WTC11 (cell line): ENCODE data around the gene SCO1. TPM values are rescaled to one million over a fixed set of nuclear protein-coding genes. Genes with fewer than 3 reads are reported as not detected.
"Not testable (repeated sequence)": the region's sequence is repeated elsewhere in the genome, so short reads cannot be mapped to it uniquely, and the experiment has no call there.

Experiments used
- ATAC-seq: fragments of 200-7000 bp; cut with Tn5 transposase; 2 replicates; pipeline ENCODE4 v1.10.0; 2021; ENCODE audit warnings: mild to moderate bottlenecking, moderate library complexity
- CTCF ChIA-PET: fragments of 300-600 bp; sonication (Branson Sonifier 250); formaldehyde crosslinking; loops from one replicate; lab custom pipeline; 2021; ENCODE audit warnings: antibody characterized with exemption; lab: Charles Lee
- POLR2A ChIA-PET: fragments of 350-600 bp; sonication (Branson Sonifier 250); formaldehyde crosslinking; loops from one replicate; lab custom pipeline; 2021; ENCODE audit warnings: antibody characterized with exemption; lab: Charles Lee
- DNase-seq: peaks from one replicate; pipeline ENCODE4 v3.0.0; 2021; ENCODE audit warnings: low spot score
- H3K27ac Mint-ChIP-seq: 2 replicates; pipeline ENCODE4 v1.8.0; 2021; ENCODE audit warnings: mixed read lengths
- H3K27me3 Mint-ChIP-seq: 2 replicates; pipeline ENCODE4 v1.8.0; 2021; ENCODE audit warnings: low read depth, mild to moderate bottlenecking, moderate library complexity, mixed read lengths
- H3K36me3 Mint-ChIP-seq: 2 replicates; pipeline ENCODE4 v1.8.0; 2021; ENCODE audit warnings: mixed read lengths
- H3K4me1 Mint-ChIP-seq: 2 replicates; pipeline ENCODE4 v1.8.0; 2022; ENCODE audit warnings: mixed read lengths
- H3K4me3 Mint-ChIP-seq: 2 replicates; pipeline ENCODE4 v1.8.0; 2021; ENCODE audit warnings: mild to moderate bottlenecking, moderate library complexity, mixed read lengths
- H3K9me3 Mint-ChIP-seq: 2 replicates; pipeline ENCODE4 v1.8.0; 2021; ENCODE audit warnings: mixed read lengths
- ATF1 ChIP-seq: sonication (generic); formaldehyde crosslinking; IDR thresholded peaks from 2 replicates; pipeline ENCODE4 v1.8.1; 2023; ENCODE audit warnings: mild to moderate bottlenecking, moderate library complexity, missing genetic modification reagents
- CREB1 ChIP-seq: sonication (generic); formaldehyde crosslinking; IDR thresholded peaks from 2 replicates; pipeline ENCODE4 v1.8.0; 2023; ENCODE audit warnings: mild to moderate bottlenecking, missing genetic modification reagents
- E2F4 ChIP-seq: sonication (generic); formaldehyde crosslinking; IDR thresholded peaks from 2 replicates; pipeline ENCODE4 v1.8.1; 2022; ENCODE audit warnings: low read depth, mild to moderate bottlenecking, moderate library complexity, missing genetic modification reagents, borderline replicate concordance
- ELF4 ChIP-seq: sonication (generic); formaldehyde crosslinking; IDR thresholded peaks from 2 replicates; pipeline ENCODE4 v1.8.1; 2022; ENCODE audit warnings: low read depth, mild to moderate bottlenecking, moderate library complexity, missing genetic modification reagents
- GABPB1 ChIP-seq: sonication (generic); formaldehyde crosslinking; IDR thresholded peaks from 2 replicates; pipeline ENCODE4 v1.8.1; 2023; ENCODE audit warnings: mild to moderate bottlenecking, missing genetic modification reagents
- JUN ChIP-seq: sonication (generic); formaldehyde crosslinking; IDR thresholded peaks from 2 replicates; pipeline ENCODE4 v1.8.0; 2023; ENCODE audit warnings: mild to moderate bottlenecking, missing genetic modification reagents
- MAX ChIP-seq: sonication (generic); formaldehyde crosslinking; IDR thresholded peaks from 2 replicates; pipeline ENCODE4 v1.8.0; 2022; ENCODE audit warnings: mild to moderate bottlenecking, missing genetic modification reagents
- MLX ChIP-seq: sonication (generic); formaldehyde crosslinking; IDR thresholded peaks from 2 replicates; pipeline ENCODE4 v1.8.1; 2023; ENCODE audit warnings: mild to moderate bottlenecking, missing genetic modification reagents, moderate library complexity
- MXD4 ChIP-seq: fragments of 250-450 bp; sonication (Bioruptor Pico); IDR thresholded peaks from 2 replicates; pipeline ENCODE4 v1.8.0; 2021; ENCODE audit warnings: mild to moderate bottlenecking, moderate library complexity, borderline replicate concordance
- NFATC4 ChIP-seq: fragments of 250-450 bp; sonication (Bioruptor Pico); IDR thresholded peaks from 2 replicates; pipeline ENCODE4 v1.9.0; 2021; ENCODE audit warnings: mild to moderate bottlenecking
- PRRX2 ChIP-seq: fragments of 250-450 bp; sonication (Bioruptor Pico); IDR thresholded peaks from 2 replicates; pipeline ENCODE4 v1.8.0; 2021; ENCODE audit warnings: mild to moderate bottlenecking
- RORB ChIP-seq: fragments of 250-450 bp; sonication (Bioruptor Pico); IDR thresholded peaks from 2 replicates; pipeline ENCODE4 v1.9.0; 2021; ENCODE audit warnings: mild to moderate bottlenecking
- SMAD4 ChIP-seq: sonication (generic); formaldehyde crosslinking; IDR thresholded peaks from 2 replicates; pipeline ENCODE4 v1.8.0; 2022; ENCODE audit warnings: mild to moderate bottlenecking, missing genetic modification reagents
- STAT6 ChIP-seq: sonication (generic); formaldehyde crosslinking; conservative IDR thresholded peaks from 2 replicates; pipeline ENCODE4 v1.8.1; 2023; ENCODE audit warnings: mild to moderate bottlenecking, low read depth, missing genetic modification reagents, moderate library complexity
- TCF7 ChIP-seq: sonication (generic); formaldehyde crosslinking; IDR thresholded peaks from 2 replicates; pipeline ENCODE4 v1.8.0; 2022; ENCODE audit warnings: mild to moderate bottlenecking, low read depth, missing genetic modification reagents, moderate library complexity
- ZBTB21 ChIP-seq: sonication (generic); formaldehyde crosslinking; IDR thresholded peaks from 2 replicates; pipeline ENCODE4 v1.8.1; 2023; ENCODE audit warnings: mild to moderate bottlenecking, missing genetic modification reagents, borderline replicate concordance
- ZNF263 ChIP-seq: sonication (generic); formaldehyde crosslinking; IDR thresholded peaks from 2 replicates; pipeline ENCODE4 v1.8.1; 2022; ENCODE audit warnings: low read depth, mild to moderate bottlenecking, moderate library complexity, missing genetic modification reagents
- total RNA-seq: library from RNA; stranded (reverse); gene quantifications from 3 replicates; pipeline ENCODE4 v1.2.3, GENCODE V29; 2021

SCO1 gene
- total RNA-seq, 1 experiment from 2014 or later = 63.8 TPM

GRCh38 chr17:10699856-10700255 lies 2.5 kb upstream of the SCO1 start (continued):
- TF ChIP-seq ZNF263 (CRISPR knock-in tag) = no peak
- TF ChIP-seq RORB (CRISPR knock-in tag) = no peak
- no peak for TF ChIP-seq E2F4
- TF ChIP-seq CREB1 (CRISPR knock-in tag) = no peak
- no peak for TF ChIP-seq PRRX2 (CRISPR knock-in tag)
- no peak for TF ChIP-seq NFATC4 (CRISPR knock-in tag)
- TF ChIP-seq ELF4 (CRISPR knock-in tag) = no peak
- no peak for TF ChIP-seq JUN (CRISPR knock-in tag)
- no peak for TF ChIP-seq GABPB1 (CRISPR knock-in tag)
- no peak for TF ChIP-seq TCF7 (CRISPR knock-in tag)

GRCh38 chr17:10698096-10698818 lies 924 bp upstream of the SCO1 start:
- peak overlapping the region; percentile 94 for H3K4me3 Mint-ChIP-seq
- peaks cover 18% of the 10 kb centered on the region for H3K36me3 Mint-ChIP-seq
- DNase-seq = no peak
- ATAC-seq = no peak
- POLR2A ChIA-PET = no interaction called here
- peak overlapping the region; percentile 93 for H3K27ac Mint-ChIP-seq
- TF ChIP-seq MXD4 (CRISPR knock-in tag) (no peak), STAT6 (CRISPR knock-in tag) (no peak), MAX (CRISPR knock-in tag) (no peak), MLX (no peak), SMAD4 (no peak), ATF1 (no peak), ZBTB21 (CRISPR knock-in tag) (no peak)
- TF ChIP-seq, all 79 proteins: peak for 0
- Mint-ChIP-seq H3K4me1 (peaks cover 10% of the 10 kb centered on the region), H3K9me3 (no peaks in the 10 kb centered on the region), H3K27me3 (no peaks in the 10 kb centered on the region)
- CTCF ChIA-PET = interaction anchor here (1.0 kb wide), 1 partner anchor 80 kb away, joined by 3 read pairs; no protein-coding TSS in a partner anchor

GRCh38 chr17:10695875-10696407 lies 1.4 kb downstream of the SCO1 start:
- H3K27me3 Mint-ChIP-seq, ATAC-seq, H3K4me1 Mint-ChIP-seq, DNase-seq, H3K9me3 Mint-ChIP-seq, H3K27ac Mint-ChIP-seq, POLR2A ChIA-PET: not testable (repeated sequence)
- H3K36me3 Mint-ChIP-seq = peaks cover 41% of the 10 kb centered on the region
- H3K4me3 Mint-ChIP-seq = peak overlapping the region; percentile 94
- CTCF ChIA-PET = interaction anchor here (0.6 to 1.5 kb wide), 3 partner anchors 12 to 67 kb away, joined by 3 to 4 read pairs (median 4); no protein-coding TSS in a partner anchor
